PFSK-1 (cell line): Measurements from ENCODE around the gene KDM5B.

ENCODE experiments used
- FOXP2 ChIP-seq: optimal IDR thresholded peaks from 2 replicates; pipeline ENCODE3; 2011; ENCODE audit warnings: borderline replicate concordance, control low read depth, inconsistent platforms; ENCODE audit not compliant: insufficient read depth; ENCODE audit errors: extremely low read length, extremely low read depth
- POLR2AphosphoS5 ChIP-seq: IDR thresholded peaks from 2 replicates; pipeline ENCODE4 v1.6.1; 2012; ENCODE audit warnings: low read depth, mild to moderate bottlenecking, control low read depth, low read length, moderate library complexity
- SIN3A ChIP-seq: IDR thresholded peaks from 2 replicates; pipeline ENCODE4 v1.6.1; 2012; ENCODE audit warnings: mild to moderate bottlenecking, low read length, moderate library complexity, borderline replicate concordance; ENCODE audit not compliant: insufficient read depth
- TAF1 ChIP-seq: IDR thresholded peaks from 2 replicates; pipeline ENCODE4 v1.6.1; 2012; ENCODE audit warnings: low read length, control low read depth, borderline replicate concordance; ENCODE audit not compliant: insufficient read depth
- TF ChIP-seq, protein P1 (sequence below), 2 experiments: IDR thresholded peaks; 2 replicates each; pipeline versions ENCODE4 v1.6.1 to v1.8.0; 2011 to 2012; ENCODE audit warnings: low read depth in 2 of 2, low read length in 2 of 2, control low read depth in 1 of 2, inconsistent platforms in 1 of 2, mild to moderate bottlenecking in 1 of 2, moderate library complexity in 1 of 2; ENCODE audit not compliant: insufficient read depth in 1 of 2

Gene KDM5B

GRCh38 chr1:202689493-202690342 is 118.5 kb downstream of the KDM5B start:
- TF ChIP-seq POLR2AphosphoS5, result no peak
- TF ChIP-seq, protein P1, sequence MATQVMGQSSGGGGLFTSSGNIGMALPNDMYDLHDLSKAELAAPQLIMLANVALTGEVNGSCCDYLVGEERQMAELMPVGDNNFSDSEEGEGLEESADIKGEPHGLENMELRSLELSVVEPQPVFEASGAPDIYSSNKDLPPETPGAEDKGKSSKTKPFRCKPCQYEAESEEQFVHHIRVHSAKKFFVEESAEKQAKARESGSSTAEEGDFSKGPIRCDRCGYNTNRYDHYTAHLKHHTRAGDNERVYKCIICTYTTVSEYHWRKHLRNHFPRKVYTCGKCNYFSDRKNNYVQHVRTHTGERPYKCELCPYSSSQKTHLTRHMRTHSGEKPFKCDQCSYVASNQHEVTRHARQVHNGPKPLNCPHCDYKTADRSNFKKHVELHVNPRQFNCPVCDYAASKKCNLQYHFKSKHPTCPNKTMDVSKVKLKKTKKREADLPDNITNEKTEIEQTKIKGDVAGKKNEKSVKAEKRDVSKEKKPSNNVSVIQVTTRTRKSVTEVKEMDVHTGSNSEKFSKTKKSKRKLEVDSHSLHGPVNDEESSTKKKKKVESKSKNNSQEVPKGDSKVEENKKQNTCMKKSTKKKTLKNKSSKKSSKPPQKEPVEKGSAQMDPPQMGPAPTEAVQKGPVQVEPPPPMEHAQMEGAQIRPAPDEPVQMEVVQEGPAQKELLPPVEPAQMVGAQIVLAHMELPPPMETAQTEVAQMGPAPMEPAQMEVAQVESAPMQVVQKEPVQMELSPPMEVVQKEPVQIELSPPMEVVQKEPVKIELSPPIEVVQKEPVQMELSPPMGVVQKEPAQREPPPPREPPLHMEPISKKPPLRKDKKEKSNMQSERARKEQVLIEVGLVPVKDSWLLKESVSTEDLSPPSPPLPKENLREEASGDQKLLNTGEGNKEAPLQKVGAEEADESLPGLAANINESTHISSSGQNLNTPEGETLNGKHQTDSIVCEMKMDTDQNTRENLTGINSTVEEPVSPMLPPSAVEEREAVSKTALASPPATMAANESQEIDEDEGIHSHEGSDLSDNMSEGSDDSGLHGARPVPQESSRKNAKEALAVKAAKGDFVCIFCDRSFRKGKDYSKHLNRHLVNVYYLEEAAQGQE (IDR thresholded peaks at IDR 0.05; ENCODE audit: insufficient read depth in 1 of 2, low read depth in 2 of 2, low read length in 2 of 2), result peak in 1 of 2 experiments; percentile 81; a peak in 2 of 4 replicates

GRCh38 chr1:202689082-202689481 is 119.1 kb downstream of the KDM5B start:
- TF ChIP-seq TAF1 (no peak), FOXP2 (no peak), POLR2AphosphoS5 (no peak), SIN3A (no peak)
- TF ChIP-seq, protein P1 (IDR thresholded peaks at IDR 0.05; ENCODE audit: insufficient read depth in 1 of 2, low read depth in 2 of 2, low read length in 2 of 2), result no peak

DNA sequence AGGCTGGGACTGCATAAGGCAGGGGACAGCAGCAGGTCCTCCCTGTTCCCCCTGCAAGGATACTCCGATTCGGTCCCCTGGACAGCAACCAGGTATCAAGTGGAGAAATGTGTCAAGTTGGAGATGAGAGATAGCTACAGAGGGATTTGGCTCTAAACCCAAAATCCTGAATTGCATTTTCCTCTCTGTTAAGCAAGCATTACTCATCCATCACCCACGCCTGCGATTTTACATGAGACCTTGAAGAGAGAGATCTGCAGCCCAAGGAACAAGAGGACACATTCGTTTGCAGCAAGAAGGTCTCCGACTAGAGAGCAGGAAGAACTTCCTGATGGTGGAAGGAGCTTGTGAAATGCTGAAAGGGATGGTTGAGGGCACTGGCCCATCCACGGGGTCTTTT is 119.8 kb downstream of the KDM5B start:
- TF ChIP-seq POLR2AphosphoS5 (no peak), TAF1 (no peak), FOXP2 (no peak), SIN3A (no peak)

- TF ChIP-seq SIN3A (no peak), FOXP2 (no peak)
Observed at GRCh38 chr1:202687798-202688197, 120.4 kb downstream of the KDM5B start.

GRCh38 chr1:202687370-202687769 is 120.9 kb downstream of the KDM5B start:
- no peak for TF ChIP-seq FOXP2
- no peak for TF ChIP-seq POLR2AphosphoS5
- no peak for TF ChIP-seq TAF1
- TF ChIP-seq, protein P1 (IDR thresholded peaks at IDR 0.05; ENCODE audit: insufficient read depth in 1 of 2, low read depth in 2 of 2, low read length in 2 of 2), result no peak
- TF ChIP-seq SIN3A, result no peak

DNA sequence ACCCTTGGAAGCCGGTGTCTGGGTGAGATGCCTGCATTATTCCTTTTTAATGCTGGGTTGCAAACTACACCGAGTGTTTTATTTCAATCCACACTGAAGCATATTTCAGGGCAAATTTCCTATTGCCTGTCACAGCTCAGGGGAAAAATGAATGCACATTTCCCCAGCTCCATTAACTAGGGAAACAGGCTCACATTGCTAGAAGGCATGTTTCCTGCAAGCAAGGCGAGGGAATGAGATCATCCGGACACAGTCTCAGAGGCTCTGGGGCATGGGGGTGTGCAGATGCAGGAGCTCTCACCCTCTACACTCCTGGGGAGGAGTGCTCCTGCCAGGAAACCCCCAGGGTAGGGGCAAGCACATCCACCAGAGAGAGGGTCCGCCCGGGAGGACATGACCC is 122.6 kb downstream of the KDM5B start:
- TF ChIP-seq, protein P1 (IDR thresholded peaks at IDR 0.05; ENCODE audit: insufficient read depth in 1 of 2, low read depth in 2 of 2, low read length in 2 of 2), result no peak
